ENCODE results near the gene DCLK1.

DNA sequence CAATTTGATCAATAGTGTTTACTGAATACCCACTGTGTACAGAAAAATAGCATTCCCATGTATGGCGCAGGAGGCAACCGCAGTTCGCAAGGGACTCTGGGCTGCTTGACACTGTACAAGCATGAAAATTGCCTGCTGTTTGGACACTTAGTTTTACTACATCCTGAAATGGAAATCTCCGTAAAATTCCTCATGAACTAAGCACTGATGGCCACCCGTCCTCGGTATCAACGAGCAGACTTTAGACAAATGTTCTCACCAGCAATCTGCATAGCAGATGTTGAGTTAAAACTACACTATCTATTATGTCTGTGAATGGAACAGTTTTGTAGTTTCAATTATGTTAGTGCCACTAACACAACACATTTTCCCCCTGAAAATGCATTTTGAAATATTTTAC, 294.7 kb downstream of the DCLK1 start:
- TF ChIP-seq POLR2A (IDR thresholded peaks at IDR 0.05) (no peak), CTCF (IDR thresholded peaks at IDR 0.05) (no peak)
